ENCODE data around the gene DIAPH3.
"Not testable (repeated sequence)": the region's sequence is repeated elsewhere in the genome, so short reads cannot be mapped to it uniquely, and the experiment has no call there.

DIAPH3 gene, protein sequence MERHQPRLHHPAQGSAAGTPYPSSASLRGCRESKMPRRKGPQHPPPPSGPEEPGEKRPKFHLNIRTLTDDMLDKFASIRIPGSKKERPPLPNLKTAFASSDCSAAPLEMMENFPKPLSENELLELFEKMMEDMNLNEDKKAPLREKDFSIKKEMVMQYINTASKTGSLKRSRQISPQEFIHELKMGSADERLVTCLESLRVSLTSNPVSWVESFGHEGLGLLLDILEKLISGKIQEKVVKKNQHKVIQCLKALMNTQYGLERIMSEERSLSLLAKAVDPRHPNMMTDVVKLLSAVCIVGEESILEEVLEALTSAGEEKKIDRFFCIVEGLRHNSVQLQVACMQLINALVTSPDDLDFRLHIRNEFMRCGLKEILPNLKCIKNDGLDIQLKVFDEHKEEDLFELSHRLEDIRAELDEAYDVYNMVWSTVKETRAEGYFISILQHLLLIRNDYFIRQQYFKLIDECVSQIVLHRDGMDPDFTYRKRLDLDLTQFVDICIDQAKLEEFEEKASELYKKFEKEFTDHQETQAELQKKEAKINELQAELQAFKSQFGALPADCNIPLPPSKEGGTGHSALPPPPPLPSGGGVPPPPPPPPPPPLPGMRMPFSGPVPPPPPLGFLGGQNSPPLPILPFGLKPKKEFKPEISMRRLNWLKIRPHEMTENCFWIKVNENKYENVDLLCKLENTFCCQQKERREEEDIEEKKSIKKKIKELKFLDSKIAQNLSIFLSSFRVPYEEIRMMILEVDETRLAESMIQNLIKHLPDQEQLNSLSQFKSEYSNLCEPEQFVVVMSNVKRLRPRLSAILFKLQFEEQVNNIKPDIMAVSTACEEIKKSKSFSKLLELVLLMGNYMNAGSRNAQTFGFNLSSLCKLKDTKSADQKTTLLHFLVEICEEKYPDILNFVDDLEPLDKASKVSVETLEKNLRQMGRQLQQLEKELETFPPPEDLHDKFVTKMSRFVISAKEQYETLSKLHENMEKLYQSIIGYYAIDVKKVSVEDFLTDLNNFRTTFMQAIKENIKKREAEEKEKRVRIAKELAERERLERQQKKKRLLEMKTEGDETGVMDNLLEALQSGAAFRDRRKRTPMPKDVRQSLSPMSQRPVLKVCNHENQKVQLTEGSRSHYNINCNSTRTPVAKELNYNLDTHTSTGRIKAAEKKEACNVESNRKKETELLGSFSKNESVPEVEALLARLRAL

DNA sequence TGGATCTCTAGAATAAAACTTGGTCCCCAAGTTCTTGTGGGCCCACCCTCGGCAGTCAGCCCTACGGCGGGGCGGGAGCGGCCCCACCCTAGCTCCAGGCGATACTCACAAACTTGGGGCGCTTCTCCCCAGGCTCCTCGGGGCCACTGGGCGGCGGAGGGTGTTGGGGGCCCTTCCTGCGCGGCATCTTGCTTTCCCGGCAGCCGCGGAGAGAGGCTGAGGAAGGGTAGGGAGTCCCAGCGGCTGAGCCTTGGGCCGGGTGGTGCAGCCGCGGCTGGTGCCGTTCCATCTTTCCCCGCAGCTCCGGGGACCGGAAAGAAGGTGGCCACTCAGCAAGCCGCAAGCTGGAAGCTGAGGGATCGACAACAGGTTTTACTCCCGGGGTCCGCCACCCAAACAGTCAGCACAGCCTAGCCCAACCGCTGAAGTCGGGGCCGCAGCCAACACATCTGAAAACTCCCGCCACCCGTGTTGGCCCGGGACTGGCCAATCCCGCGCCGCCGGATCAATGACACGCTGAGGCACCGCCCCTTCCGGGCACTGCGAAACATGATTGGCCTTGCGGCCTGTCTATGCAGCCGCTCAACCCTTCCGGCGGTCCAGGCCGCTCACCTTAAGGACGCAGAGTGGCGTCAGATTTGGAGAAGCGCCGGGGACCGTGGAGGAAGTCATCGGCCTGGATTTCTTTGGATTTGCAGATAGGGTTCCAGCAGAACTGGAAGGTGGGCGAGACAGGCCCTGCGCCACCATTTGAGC is at the start of gene DIAPH3:
Gene DIAPH3 (minus strand): TSS at position 451 of the 756 bp plus-strand sequence. CDS start 162 bp downstream, at position 289.
- peak; percentile 84 for DNase-seq (ENCODE audit: extremely low read depth, low read depth)
- TF ChIP-seq, protein P1, sequence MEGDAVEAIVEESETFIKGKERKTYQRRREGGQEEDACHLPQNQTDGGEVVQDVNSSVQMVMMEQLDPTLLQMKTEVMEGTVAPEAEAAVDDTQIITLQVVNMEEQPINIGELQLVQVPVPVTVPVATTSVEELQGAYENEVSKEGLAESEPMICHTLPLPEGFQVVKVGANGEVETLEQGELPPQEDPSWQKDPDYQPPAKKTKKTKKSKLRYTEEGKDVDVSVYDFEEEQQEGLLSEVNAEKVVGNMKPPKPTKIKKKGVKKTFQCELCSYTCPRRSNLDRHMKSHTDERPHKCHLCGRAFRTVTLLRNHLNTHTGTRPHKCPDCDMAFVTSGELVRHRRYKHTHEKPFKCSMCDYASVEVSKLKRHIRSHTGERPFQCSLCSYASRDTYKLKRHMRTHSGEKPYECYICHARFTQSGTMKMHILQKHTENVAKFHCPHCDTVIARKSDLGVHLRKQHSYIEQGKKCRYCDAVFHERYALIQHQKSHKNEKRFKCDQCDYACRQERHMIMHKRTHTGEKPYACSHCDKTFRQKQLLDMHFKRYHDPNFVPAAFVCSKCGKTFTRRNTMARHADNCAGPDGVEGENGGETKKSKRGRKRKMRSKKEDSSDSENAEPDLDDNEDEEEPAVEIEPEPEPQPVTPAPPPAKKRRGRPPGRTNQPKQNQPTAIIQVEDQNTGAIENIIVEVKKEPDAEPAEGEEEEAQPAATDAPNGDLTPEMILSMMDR (IDR thresholded peaks at IDR 0.05; ENCODE audit: low read depth, low read length): no peak

DNA sequence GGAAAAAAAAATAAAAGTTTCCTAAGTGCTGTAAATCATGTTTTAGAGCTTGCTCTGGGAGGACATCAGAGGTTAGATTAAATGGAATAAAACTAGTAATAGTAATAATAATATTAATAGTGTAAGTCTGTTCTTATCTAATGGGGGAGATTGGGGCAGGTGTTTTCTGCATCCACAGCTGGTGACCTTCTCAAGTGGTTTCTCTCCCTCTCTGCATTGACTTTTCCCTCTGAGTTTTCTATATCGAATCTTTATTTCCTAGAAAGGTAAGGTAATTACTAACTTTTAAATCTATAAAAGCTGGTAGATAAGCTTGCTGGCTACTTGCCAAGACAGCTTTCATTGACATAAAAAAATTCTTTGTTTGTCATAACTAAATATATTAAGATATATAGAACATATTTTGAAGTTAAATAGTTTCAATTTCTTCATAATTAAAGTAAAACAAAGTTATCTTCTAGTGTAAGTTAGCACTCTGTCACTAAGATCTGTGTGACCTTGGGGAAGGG is 49.6 kb upstream of the DIAPH3 start:
- TF ChIP-seq, protein P1 (IDR thresholded peaks at IDR 0.05; ENCODE audit: low read depth, low read length): no peak
- no peak for DNase-seq (ENCODE audit: extremely low read depth, low read depth)

- DNase-seq (ENCODE audit: extremely low read depth, low read depth): no peak
- TF ChIP-seq, protein P1 (IDR thresholded peaks at IDR 0.05; ENCODE audit: low read depth, low read length): no peak
Observed at GRCh38 chr13:60211548-60211947, 47.8 kb upstream of the DIAPH3 start.

DNA sequence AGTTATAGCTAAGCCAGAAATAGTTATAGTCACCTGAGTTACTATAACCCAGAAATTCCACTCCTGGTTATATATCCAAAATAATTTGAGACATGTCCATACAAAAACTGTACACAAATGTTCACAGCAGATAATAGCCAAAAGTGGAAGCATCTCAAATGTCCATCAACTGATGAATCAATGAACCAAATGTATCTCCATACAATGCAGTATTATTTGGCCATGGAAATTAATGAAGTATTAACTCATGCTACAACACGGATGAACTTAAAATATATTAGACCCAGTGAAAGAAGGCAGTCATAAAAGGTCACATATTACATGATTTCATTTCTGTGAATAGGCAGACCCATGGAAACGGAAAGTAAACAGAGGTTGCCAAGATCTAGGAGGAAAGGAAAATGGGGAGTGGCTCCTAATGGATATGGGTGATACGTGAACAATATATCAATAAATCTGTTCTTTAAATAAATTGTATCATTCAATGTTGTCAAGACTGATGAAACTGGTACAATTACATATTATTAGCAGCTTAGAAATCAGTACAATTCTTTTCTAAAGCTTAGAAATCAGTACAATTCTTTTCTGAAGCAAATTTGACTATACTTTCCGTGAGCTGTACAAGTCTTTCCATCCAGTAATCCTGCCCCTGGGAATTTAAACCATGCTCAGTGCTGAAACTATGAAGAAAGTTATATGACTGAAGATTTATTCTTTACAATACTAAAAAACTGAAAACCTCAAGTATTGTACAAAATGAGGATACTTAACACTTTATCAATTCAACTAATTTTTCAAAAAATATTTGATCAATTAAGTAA is 47.0 kb upstream of the DIAPH3 start:
- no peak for DNase-seq (ENCODE audit: extremely low read depth, low read depth)
- TF ChIP-seq, protein P1 (IDR thresholded peaks at IDR 0.05; ENCODE audit: low read depth, low read length): no peak

- not testable (repeated sequence) for DNase-seq (ENCODE audit: extremely low read depth, low read depth)
Observed at GRCh38 chr13:60205499-60205898, 41.8 kb upstream of the DIAPH3 start.

GRCh38 chr13:60201286-60201685 is 37.6 kb upstream of the DIAPH3 start:
- DNase-seq (ENCODE audit: extremely low read depth, low read depth): no peak
- TF ChIP-seq, protein P1 (IDR thresholded peaks at IDR 0.05; ENCODE audit: low read depth, low read length): no peak

DNA sequence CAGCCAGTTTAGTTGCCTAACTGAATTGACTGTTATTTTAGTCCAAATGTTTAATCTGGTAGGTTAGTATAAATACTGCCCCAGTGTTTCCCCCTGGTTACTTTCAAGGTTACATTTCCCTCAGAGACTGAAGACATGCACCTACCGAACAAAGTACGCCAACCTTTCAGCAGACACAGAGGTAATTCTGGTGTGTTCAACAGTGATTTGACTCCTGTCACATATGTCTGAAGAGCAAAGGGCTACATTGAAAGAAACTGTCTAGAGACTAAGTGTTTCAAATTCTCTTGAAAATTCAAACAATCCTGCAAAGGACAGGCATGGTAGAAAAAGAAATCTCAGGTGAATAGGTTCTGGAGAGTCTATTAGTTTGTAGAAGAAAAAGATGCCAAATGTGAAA is 32.2 kb upstream of the DIAPH3 start:
- not testable (repeated sequence) for DNase-seq (ENCODE audit: extremely low read depth, low read depth)

Measured in AG09319 (cell line).